Measurements from ENCODE around the gene GATD1. TPM values are rescaled to one million over a fixed set of nuclear protein-coding genes. Genes with fewer than 3 reads are reported as not detected.

The GATD1 gene
- total RNA-seq, 1 donor from 2014 or later, result 52.3 TPM

DNA sequence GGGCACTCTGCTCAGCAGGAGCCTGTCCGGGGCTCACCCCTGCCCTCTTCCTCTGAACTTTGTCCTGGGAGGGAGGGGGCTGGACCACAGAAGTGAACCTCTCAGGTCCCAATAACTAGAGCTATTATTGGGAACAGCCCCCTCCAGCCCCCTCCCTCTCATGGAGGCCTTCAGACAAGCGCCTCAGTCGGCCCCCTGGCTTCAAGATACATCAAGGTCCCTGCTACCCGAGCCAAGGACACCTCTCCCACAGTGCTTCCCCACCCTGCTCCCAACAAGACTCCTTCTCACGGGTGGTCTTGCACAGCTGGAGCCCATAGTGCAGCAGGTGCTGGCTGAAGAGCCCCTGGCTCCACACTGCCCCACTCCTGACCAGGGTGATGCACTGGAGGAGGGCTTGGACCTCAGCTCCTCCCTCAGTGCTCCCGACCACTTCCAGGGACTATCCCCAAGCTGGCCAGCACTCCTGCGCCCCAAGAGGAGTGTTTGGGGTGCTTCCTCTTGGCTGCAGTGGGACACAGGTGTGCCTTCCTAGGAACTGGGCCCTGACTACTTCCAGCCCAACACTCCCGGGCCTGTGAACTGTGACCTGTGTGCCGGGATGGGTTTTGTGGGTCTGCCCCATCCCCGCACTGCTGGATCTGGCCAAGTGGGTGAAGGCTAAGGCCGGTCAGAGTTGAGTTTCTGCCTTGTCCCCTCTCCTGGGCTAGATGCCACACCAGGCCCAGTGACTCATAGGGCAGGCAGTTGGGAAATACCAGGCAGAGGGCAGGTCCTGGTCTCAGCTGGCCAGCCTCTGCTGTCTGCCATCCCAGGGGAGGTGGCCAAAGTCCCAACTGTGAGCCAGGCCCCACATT, 43.6 kb upstream of the GATD1 start:
- Mint-ChIP-seq H3K27me3 (ENCODE audit: low read depth) (no peaks in the 10 kb centered on the region), H3K36me3 (ENCODE audit: low read depth) (peaks cover 6% of the 10 kb centered on the region), H3K4me3 (ENCODE audit: unreplicated experiment) (peak overlapping the region; percentile 80), H3K4me1 (ENCODE audit: low read depth) (peaks cover 22% of the 10 kb centered on the region), H3K27ac (ENCODE audit: unreplicated experiment) (peak overlapping the region; percentile 73), H3K9me3 (ENCODE audit: low read depth) (no peaks in the 10 kb centered on the region)
- no peak for DNase-seq (ENCODE audit: low spot score)
- TF ChIP-seq, protein P1, sequence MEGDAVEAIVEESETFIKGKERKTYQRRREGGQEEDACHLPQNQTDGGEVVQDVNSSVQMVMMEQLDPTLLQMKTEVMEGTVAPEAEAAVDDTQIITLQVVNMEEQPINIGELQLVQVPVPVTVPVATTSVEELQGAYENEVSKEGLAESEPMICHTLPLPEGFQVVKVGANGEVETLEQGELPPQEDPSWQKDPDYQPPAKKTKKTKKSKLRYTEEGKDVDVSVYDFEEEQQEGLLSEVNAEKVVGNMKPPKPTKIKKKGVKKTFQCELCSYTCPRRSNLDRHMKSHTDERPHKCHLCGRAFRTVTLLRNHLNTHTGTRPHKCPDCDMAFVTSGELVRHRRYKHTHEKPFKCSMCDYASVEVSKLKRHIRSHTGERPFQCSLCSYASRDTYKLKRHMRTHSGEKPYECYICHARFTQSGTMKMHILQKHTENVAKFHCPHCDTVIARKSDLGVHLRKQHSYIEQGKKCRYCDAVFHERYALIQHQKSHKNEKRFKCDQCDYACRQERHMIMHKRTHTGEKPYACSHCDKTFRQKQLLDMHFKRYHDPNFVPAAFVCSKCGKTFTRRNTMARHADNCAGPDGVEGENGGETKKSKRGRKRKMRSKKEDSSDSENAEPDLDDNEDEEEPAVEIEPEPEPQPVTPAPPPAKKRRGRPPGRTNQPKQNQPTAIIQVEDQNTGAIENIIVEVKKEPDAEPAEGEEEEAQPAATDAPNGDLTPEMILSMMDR (IDR thresholded peaks at IDR 0.05), result no peak

DNA sequence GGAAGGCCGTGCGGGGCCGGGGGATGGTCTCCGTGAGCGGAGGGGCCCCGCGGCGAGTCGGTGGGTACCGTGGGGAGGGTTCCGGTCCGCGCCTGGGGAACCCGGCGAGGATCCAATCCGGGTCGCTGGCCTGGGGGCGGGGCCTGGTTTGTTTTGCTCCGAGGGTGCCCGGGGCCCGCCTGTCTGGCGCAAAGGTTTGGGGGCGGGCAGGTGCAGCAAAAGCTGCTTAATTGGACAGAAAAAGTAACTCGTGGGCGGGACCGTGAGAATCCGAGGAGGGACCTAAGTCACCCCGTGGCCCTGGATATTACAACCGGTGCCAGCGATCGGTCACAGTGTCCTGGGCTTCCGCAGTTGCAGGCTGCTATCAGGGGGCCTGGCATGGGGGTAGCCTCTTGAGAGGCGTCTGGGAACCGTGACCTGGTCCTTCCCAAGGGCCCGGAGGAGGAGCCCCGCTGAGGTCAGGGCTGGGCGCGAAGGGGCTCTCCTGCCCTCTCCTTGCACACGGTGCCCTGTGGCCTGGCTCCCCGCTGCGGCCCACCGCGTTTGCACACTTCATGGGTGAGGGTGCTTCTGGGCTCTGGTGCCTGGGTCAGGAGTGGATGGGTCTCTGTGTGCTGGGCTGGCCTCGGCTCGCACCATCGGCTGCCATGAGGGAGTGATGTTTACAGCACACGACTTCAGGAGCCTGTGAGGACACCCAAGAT, 42.8 kb upstream of the GATD1 start:
- peaks cover 22% of the 10 kb centered on the region for H3K4me1 Mint-ChIP-seq (ENCODE audit: low read depth)
- no peak for DNase-seq (ENCODE audit: low spot score)
- H3K9me3 Mint-ChIP-seq (ENCODE audit: low read depth), result no peaks in the 10 kb centered on the region
- TF ChIP-seq, protein P1 (IDR thresholded peaks at IDR 0.05), result no peak
- H3K27ac Mint-ChIP-seq (ENCODE audit: unreplicated experiment), result peak overlapping the region; percentile 83
- peak overlapping the region; percentile 80 for H3K4me3 Mint-ChIP-seq (ENCODE audit: unreplicated experiment)
- no peaks in the 10 kb centered on the region for H3K27me3 Mint-ChIP-seq (ENCODE audit: low read depth)
- H3K36me3 Mint-ChIP-seq (ENCODE audit: low read depth), result peaks cover 5% of the 10 kb centered on the region

DNA sequence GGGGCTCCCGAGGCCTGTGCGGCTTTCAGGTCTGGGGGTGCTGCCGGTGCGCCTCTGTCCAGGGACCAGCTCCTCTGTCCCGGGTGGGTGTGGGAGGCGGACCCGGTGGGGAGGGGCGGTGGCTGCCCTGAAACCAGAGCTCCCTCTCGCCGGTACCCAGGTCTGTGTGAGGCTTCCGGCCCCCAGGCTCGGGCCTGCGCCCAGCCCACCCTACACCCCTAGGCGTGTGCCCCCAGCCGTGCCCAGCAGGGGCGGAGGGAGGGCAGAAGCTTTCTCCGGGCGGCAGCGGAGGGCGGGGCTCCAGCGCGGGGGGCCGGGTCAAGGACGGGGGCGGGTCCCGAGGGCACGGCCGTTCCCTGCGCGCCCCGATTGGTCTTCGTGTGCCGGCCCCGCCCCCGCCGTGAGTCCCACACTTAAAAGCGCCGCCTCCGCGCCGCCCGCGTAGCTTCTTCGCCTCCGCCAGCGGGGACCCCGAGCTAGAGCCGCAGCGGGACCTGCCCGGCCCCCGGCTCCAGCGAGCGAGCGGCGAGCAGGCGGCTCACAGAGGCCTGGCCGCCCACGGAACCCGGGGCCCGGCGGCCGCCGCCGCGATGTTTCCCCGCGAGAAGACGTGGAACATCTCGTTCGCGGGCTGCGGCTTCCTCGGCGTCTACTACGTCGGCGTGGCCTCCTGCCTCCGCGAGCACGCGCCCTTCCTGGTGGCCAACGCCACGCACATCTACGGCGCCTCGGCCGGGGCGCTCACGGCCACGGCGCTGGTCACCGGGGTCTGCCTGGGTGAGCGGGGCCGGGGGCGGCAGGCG, 42.0 kb upstream of the GATD1 start:
- TF ChIP-seq, protein P1 (IDR thresholded peaks at IDR 0.05), result no peak
- Mint-ChIP-seq H3K4me1 (ENCODE audit: low read depth) (peaks cover 22% of the 10 kb centered on the region), H3K36me3 (ENCODE audit: low read depth) (peaks cover 2% of the 10 kb centered on the region), H3K27me3 (ENCODE audit: low read depth) (no peaks in the 10 kb centered on the region), H3K27ac (ENCODE audit: unreplicated experiment) (peak overlapping the region; percentile 74), H3K4me3 (ENCODE audit: unreplicated experiment) (peak overlapping the region; percentile 80), H3K9me3 (ENCODE audit: low read depth) (no peaks in the 10 kb centered on the region)
- no peak for DNase-seq (ENCODE audit: low spot score)

DNA sequence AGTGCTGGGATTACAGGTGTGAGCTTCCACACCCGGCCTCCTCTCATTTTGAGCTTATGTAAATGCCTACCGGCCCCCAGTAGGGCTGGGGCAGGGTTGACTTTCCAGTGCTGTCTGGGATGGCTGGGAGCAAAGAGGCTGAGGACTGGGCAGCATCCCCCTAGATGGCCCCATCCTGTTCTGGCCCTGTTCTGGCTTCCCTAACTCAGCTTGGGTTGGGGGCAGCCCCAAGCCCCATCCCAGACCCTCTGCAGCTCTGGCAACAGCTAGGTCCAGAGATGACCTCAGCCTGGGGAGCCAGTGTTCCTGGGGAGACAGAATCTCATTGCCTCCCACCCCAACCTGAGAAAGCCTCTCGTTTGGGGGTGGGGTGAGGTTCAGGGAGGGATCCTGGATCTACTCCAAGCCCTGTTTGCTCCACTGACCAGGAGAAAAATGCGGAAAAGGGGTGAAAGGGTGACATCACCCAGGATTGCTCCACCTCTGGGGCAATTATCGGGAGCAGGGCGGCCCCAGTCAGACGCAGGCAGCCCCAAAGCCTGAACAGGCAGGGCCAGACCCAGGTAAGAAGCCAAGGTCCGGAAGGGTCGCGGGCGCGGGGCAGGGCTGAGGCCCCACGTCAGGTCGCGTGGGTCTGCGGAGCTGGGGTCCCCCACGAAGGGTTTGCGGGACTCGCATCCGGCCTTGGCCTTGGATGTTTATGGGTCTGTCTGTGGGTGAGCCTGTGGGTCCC, 41.3 kb upstream of the GATD1 start, which contains the start of gene PNPLA2:
Gene PNPLA2, plus strand, starts transcription at position 519 of the 733 bp plus-strand sequence. CDS start 805 bp downstream, outside the sequence.
- DNase-seq (ENCODE audit: low spot score), result no peak
- TF ChIP-seq, protein P1 (IDR thresholded peaks at IDR 0.05), result no peak
- peaks cover 4% of the 10 kb centered on the region for H3K36me3 Mint-ChIP-seq (ENCODE audit: low read depth)
- H3K4me1 Mint-ChIP-seq (ENCODE audit: low read depth), result peaks cover 22% of the 10 kb centered on the region
- no peaks in the 10 kb centered on the region for H3K9me3 Mint-ChIP-seq (ENCODE audit: low read depth)
- peak within 1 kb of the TSS; percentile 74 for H3K27ac Mint-ChIP-seq (ENCODE audit: unreplicated experiment)
- H3K4me3 Mint-ChIP-seq (ENCODE audit: unreplicated experiment), result peak within 1 kb of the TSS; percentile 80
- H3K27me3 Mint-ChIP-seq (ENCODE audit: low read depth), result no peaks in the 10 kb centered on the region

All from chondrocyte (in vitro differentiated cells).